H9 (cell line): ENCODE measurements around the gene TMEM175. TPM values are rescaled to one million over a fixed set of nuclear protein-coding genes. Genes with fewer than 3 reads are reported as not detected.

Experiments
- DNase-seq: peaks from one replicate; pipeline ENCODE4 v3.0.0-alpha.2; 2017
- H2AFZ ChIP-seq: one replicate; pipeline ENCODE4 v1.6.1; 2013; ENCODE audit warnings: mild to moderate bottlenecking, low read length, control low read depth, moderate library complexity
- H2AK5ac ChIP-seq: 2 replicates; pipeline ENCODE4 v1.6.1; 2013; ENCODE audit warnings: low read length, control low read depth, mixed read lengths; ENCODE audit not compliant: insufficient read length
- H2BK120ac ChIP-seq: one replicate; pipeline ENCODE4 v1.6.1; 2013; ENCODE audit warnings: low read depth, mild to moderate bottlenecking, low read length, control low read depth, inconsistent platforms; ENCODE audit not compliant: poor library complexity, severe bottlenecking
- H2BK12ac ChIP-seq: 2 replicates; pipeline ENCODE4 v1.6.1; 2013; ENCODE audit warnings: low read length, control low read depth, mixed read lengths, low read depth; ENCODE audit not compliant: insufficient read length
- H2BK15ac ChIP-seq: 2 replicates; pipeline ENCODE4 v1.6.1; 2013; ENCODE audit warnings: low read depth, low read length, control low read depth
- H2BK20ac ChIP-seq: one replicate; pipeline ENCODE4 v1.6.1; 2013; ENCODE audit warnings: low read depth, mild to moderate bottlenecking, low read length, control low read depth, inconsistent platforms; ENCODE audit not compliant: poor library complexity, severe bottlenecking
- H2BK5ac ChIP-seq: 2 replicates; pipeline ENCODE4 v1.6.1; 2013; ENCODE audit warnings: low read length, control low read depth, mixed read lengths; ENCODE audit not compliant: insufficient read length
- H3K14ac ChIP-seq: 2 replicates; pipeline ENCODE4 v1.6.1; 2013; ENCODE audit warnings: low read length, control low read depth; ENCODE audit not compliant: insufficient read depth
- H3K18ac ChIP-seq: 2 replicates; pipeline ENCODE4 v1.6.1; 2013; ENCODE audit warnings: low read depth, mild to moderate bottlenecking, mixed read lengths, low read length, control low read depth; ENCODE audit not compliant: insufficient read length
- H3K23ac ChIP-seq: 2 replicates; pipeline ENCODE4 v1.6.1; 2013; ENCODE audit warnings: low read length, control low read depth, mixed read lengths, low read depth; ENCODE audit not compliant: insufficient read length
- H3K23me2 ChIP-seq: 2 replicates; pipeline ENCODE4 v1.6.1; 2013; ENCODE audit warnings: low read depth, mild to moderate bottlenecking, mixed read lengths, low read length, control low read depth; ENCODE audit not compliant: insufficient read length, poor library complexity, severe bottlenecking
- H3K27ac ChIP-seq: 2 replicates; pipeline ENCODE4 v1.5.1; 2013; ENCODE audit warnings: low read length, control low read depth, mixed read lengths, low read depth; ENCODE audit not compliant: insufficient read length
- H3K27me3 ChIP-seq: 2 replicates; pipeline ENCODE4 v1.6.1; 2013; ENCODE audit warnings: low read length, control low read depth, inconsistent platforms; ENCODE audit not compliant: insufficient read depth
- H3K4ac ChIP-seq: 2 replicates; pipeline ENCODE4 v1.6.1; 2013; ENCODE audit warnings: low read depth, mild to moderate bottlenecking, control low read depth, inconsistent platforms, low read length, moderate library complexity
- H3K4me1 ChIP-seq: 2 replicates; pipeline ENCODE4 v1.6.1; 2013; ENCODE audit warnings: low read length, control low read depth, inconsistent platforms; ENCODE audit not compliant: insufficient read depth
- H3K4me2 ChIP-seq: 2 replicates; pipeline ENCODE4 v1.6.1; 2013; ENCODE audit warnings: low read length, control low read depth, mixed read lengths; ENCODE audit not compliant: insufficient read length, insufficient read depth
- H3K56ac ChIP-seq: 2 replicates; pipeline ENCODE4 v1.6.1; 2013; ENCODE audit warnings: low read depth, mild to moderate bottlenecking, mixed read lengths, low read length, control low read depth; ENCODE audit not compliant: insufficient read length
- H3K79me1 ChIP-seq: 2 replicates; pipeline ENCODE4 v1.6.1; 2013; ENCODE audit warnings: low read depth, mild to moderate bottlenecking, moderate library complexity, low read length, control low read depth, inconsistent platforms; ENCODE audit not compliant: insufficient read depth, poor library complexity, severe bottlenecking
- H3K79me2 ChIP-seq: 2 replicates; pipeline ENCODE4 v1.6.1; 2013; ENCODE audit warnings: low read length, control low read depth, inconsistent platforms; ENCODE audit not compliant: insufficient read depth
- H3K9ac ChIP-seq: 2 replicates; pipeline ENCODE4 v1.6.1; 2013; ENCODE audit warnings: low read length, control low read depth, mixed read lengths; ENCODE audit not compliant: insufficient read length; ENCODE audit errors: extremely low read depth
- H3K9me3 ChIP-seq: one replicate; pipeline ENCODE4 v1.6.1; 2013; ENCODE audit warnings: low read depth, low read length, inconsistent platforms; ENCODE audit not compliant: control insufficient read depth
- H3T11ph ChIP-seq: one replicate; pipeline ENCODE4 v1.6.1; 2013; ENCODE audit warnings: mild to moderate bottlenecking, low read length, control low read depth, inconsistent platforms
- H4K20me1 ChIP-seq: one replicate; pipeline ENCODE4 v1.6.1; 2013; ENCODE audit not compliant: control insufficient read depth, insufficient read length, insufficient read depth
- H4K5ac ChIP-seq: 2 replicates; pipeline ENCODE4 v1.6.1; 2013; ENCODE audit warnings: low read depth, mild to moderate bottlenecking, mixed read lengths, low read length, control low read depth; ENCODE audit not compliant: insufficient read length
- H4K8ac ChIP-seq: replicated peaks from 2 replicates; pipeline ENCODE4 v1.6.1; 2013; ENCODE audit warnings: low read length, control low read depth, mixed read lengths, low read depth; ENCODE audit not compliant: insufficient read length
- H4K91ac ChIP-seq: 2 replicates; pipeline ENCODE4 v1.6.1; 2013; ENCODE audit warnings: low read depth, mild to moderate bottlenecking, moderate library complexity, mixed read lengths, low read length, control low read depth; ENCODE audit not compliant: insufficient read length
- H3K27ac Mint-ChIP-seq, 3 experiments: 2 replicates in 2 of 3; 3 replicates in 1 of 3; pipeline ENCODE4 v1.8.0; 2020 to 2021; ENCODE audit warnings: mixed read lengths in 3 of 3, mild to moderate bottlenecking in 1 of 3, moderate library complexity in 1 of 3
- H3K27me3 Mint-ChIP-seq: 2 replicates; pipeline ENCODE4 v1.8.0; 2021; ENCODE audit warnings: low read depth, mild to moderate bottlenecking, moderate library complexity, mixed read lengths
- H3K36me3 Mint-ChIP-seq, 3 experiments: 2 replicates in 2 of 3; 3 replicates in 1 of 3; pipeline ENCODE4 v1.8.0; 2020 to 2021; ENCODE audit warnings: low read depth in 3 of 3, mixed read lengths in 3 of 3; ENCODE audit not compliant: insufficient read depth in 1 of 3
- H3K4me1 Mint-ChIP-seq, 2 experiments: 2 replicates each; pipeline ENCODE4 v1.8.0; 2020; ENCODE audit warnings: mixed read lengths in 2 of 2
- H3K4me3 Mint-ChIP-seq, 2 experiments: 2 replicates in 1 of 2; 3 replicates in 1 of 2; pipeline ENCODE4 v1.8.0; 2020 to 2021; ENCODE audit warnings: mild to moderate bottlenecking in 2 of 2, mixed read lengths in 2 of 2, moderate library complexity in 1 of 2
- H3K9me3 Mint-ChIP-seq, 2 experiments: 2 replicates in 1 of 2; 3 replicates in 1 of 2; pipeline ENCODE4 v1.8.0; 2020; ENCODE audit warnings: mild to moderate bottlenecking in 2 of 2, mixed read lengths in 2 of 2, moderate library complexity in 1 of 2
- WGBS: extraction: QIAGEN DNeasy Blood & Tissue Kit; methylation state at CpG from one replicate; pipeline ENCODE4 v1.1.7; 2013; ENCODE audit warnings: missing lambda C conversion rate, low lambda C conversion rate, mixed read lengths; ENCODE audit not compliant: insufficient read length; ENCODE audit errors: extremely low coverage; 5-methylcytosine and 5-hydroxymethylcytosine counted together
- total RNA-seq: library from RNA; stranded (reverse); gene quantifications from 2 replicates; pipeline ENCODE4 v1.2.1, GENCODE V29; 2021
- TF ChIP-seq, protein P1 (sequence below): fragments of 200-600 bp; sonication (generic); conservative IDR thresholded peaks from 3 replicates; pipeline ENCODE4 v1.8.0; 2021; ENCODE audit warnings: antibody characterized with exemption, mild to moderate bottlenecking

TMEM175 gene
- total RNA-seq, 1 experiment from 2014 or later, result 6.4 TPM

DNA sequence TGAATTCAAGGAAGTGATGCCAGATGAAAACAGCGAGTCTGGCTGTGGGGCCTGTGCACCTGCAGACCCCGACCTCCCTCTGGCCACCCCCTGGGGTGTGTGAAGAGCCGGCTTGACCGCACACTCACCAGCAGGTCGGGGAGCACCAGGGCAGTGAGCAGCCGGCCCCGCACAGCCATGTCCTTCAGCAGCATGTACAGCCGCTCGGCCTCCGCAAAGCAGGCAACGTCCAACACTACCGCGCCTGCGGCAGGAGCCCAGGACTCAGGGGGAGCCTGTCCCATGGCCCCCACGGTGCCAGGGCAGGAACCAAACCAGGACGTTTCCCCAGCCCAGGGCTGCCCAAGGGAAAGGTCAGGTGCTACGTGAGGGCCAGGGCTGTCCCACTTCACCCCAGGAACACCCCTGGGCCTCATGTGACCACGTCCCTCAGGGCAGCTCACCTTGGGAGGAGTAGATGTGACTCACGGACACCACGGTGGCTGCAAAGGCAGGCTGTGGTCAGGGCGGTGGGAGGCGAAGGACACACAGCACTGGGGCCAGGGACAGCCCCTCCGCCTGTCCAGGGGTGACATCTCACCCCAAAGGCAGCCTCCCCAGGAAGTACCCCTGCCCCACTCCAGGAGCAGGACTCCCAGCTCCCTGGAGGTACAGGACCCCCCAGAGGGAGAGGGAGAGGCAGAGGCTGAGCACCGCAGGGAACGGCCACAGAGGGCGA, 32.9 kb downstream of the TMEM175 start:
- H3T11ph ChIP-seq, result no peak overlapping the region
- H3K4me2 ChIP-seq, result no peak overlapping the region
- H3K9me3 ChIP-seq, result no peaks in the 10 kb centered on the region
- H2BK5ac ChIP-seq, result no peak overlapping the region
- H3K27ac Mint-ChIP-seq, result no peak overlapping the region
- H3K27ac ChIP-seq, result no peak overlapping the region
- no peaks in the 10 kb centered on the region; the same call in 1 of the 2 replicates for H3K27me3 ChIP-seq
- no peak overlapping the region for H3K4me3 Mint-ChIP-seq
- H2BK20ac ChIP-seq, result no peak overlapping the region
- H3K27me3 Mint-ChIP-seq, result no peaks in the 10 kb centered on the region
- H2BK120ac ChIP-seq, result no peak overlapping the region
- H2AK5ac ChIP-seq, result no peak overlapping the region
- no CpG with 5 or more reads among the region's 26 CpGs for WGBS
- no peaks in the 10 kb centered on the region for H3K79me2 ChIP-seq
- no peak overlapping the region for H4K5ac ChIP-seq
- H4K8ac ChIP-seq, result no peak overlapping the region
- H3K9me3 Mint-ChIP-seq, result no peaks in the 10 kb centered on the region
- no peak overlapping the region for H2BK12ac ChIP-seq
- DNase-seq, result no peak
- no peak overlapping the region for H3K9ac ChIP-seq
- no peaks in the 10 kb centered on the region for H3K79me1 ChIP-seq
- H3K4me1 Mint-ChIP-seq, result no peaks in the 10 kb centered on the region
- H3K36me3 Mint-ChIP-seq, result no peaks in the 10 kb centered on the region
- H3K23ac ChIP-seq, result no peak overlapping the region
- H3K18ac ChIP-seq, result no peak overlapping the region
- no peaks in the 10 kb centered on the region for H3K4me1 ChIP-seq
- no peak overlapping the region for H3K14ac ChIP-seq
- no peaks in the 10 kb centered on the region for H4K20me1 ChIP-seq
- no peak overlapping the region for H4K91ac ChIP-seq
- no peak overlapping the region for H2BK15ac ChIP-seq
- no peaks in the 10 kb centered on the region for H3K23me2 ChIP-seq
- H2AFZ ChIP-seq, result no peak overlapping the region
- H3K4ac ChIP-seq, result no peak overlapping the region
- no peak overlapping the region for H3K56ac ChIP-seq
- TF ChIP-seq, protein P1, sequence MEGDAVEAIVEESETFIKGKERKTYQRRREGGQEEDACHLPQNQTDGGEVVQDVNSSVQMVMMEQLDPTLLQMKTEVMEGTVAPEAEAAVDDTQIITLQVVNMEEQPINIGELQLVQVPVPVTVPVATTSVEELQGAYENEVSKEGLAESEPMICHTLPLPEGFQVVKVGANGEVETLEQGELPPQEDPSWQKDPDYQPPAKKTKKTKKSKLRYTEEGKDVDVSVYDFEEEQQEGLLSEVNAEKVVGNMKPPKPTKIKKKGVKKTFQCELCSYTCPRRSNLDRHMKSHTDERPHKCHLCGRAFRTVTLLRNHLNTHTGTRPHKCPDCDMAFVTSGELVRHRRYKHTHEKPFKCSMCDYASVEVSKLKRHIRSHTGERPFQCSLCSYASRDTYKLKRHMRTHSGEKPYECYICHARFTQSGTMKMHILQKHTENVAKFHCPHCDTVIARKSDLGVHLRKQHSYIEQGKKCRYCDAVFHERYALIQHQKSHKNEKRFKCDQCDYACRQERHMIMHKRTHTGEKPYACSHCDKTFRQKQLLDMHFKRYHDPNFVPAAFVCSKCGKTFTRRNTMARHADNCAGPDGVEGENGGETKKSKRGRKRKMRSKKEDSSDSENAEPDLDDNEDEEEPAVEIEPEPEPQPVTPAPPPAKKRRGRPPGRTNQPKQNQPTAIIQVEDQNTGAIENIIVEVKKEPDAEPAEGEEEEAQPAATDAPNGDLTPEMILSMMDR, result no peak
